Measurements from ENCODE around the gene FSTL4.

GRCh38 chr5:133642153-133642722 is 29.9 kb upstream of the FSTL4 start:
- TF ChIP-seq PATZ1 (CRISPR knock-in tag; IDR thresholded peaks at IDR 0.05; ENCODE audit: borderline replicate concordance) (no peak), PPARA (CRISPR knock-in tag; IDR thresholded peaks at IDR 0.05; ENCODE audit: borderline replicate concordance) (no peak), SNAI2 (CRISPR knock-in tag; IDR thresholded peaks at IDR 0.05) (no peak), OSR1 (CRISPR knock-in tag; IDR thresholded peaks at IDR 0.05) (no peak), ARNTL (CRISPR knock-in tag; IDR thresholded peaks at IDR 0.05; ENCODE audit: borderline replicate concordance, low read depth) (no peak), TCF4 (CRISPR knock-in tag; IDR thresholded peaks at IDR 0.05; ENCODE audit: borderline replicate concordance) (no peak), GLIS3 (CRISPR knock-in tag; IDR thresholded peaks at IDR 0.05) (no peak), CSDC2 (CRISPR knock-in tag; IDR thresholded peaks at IDR 0.05) (no peak), ZNF8 (CRISPR knock-in tag; IDR thresholded peaks at IDR 0.05) (no peak), ZNF70 (CRISPR knock-in tag; IDR thresholded peaks at IDR 0.05) (no peak), ZNF565 (CRISPR knock-in tag; conservative IDR thresholded peaks at IDR 0.05; ENCODE audit: low read depth) (no peak), RARB (CRISPR knock-in tag; IDR thresholded peaks at IDR 0.05) (no peak)
- TF ChIP-seq, protein P1, sequence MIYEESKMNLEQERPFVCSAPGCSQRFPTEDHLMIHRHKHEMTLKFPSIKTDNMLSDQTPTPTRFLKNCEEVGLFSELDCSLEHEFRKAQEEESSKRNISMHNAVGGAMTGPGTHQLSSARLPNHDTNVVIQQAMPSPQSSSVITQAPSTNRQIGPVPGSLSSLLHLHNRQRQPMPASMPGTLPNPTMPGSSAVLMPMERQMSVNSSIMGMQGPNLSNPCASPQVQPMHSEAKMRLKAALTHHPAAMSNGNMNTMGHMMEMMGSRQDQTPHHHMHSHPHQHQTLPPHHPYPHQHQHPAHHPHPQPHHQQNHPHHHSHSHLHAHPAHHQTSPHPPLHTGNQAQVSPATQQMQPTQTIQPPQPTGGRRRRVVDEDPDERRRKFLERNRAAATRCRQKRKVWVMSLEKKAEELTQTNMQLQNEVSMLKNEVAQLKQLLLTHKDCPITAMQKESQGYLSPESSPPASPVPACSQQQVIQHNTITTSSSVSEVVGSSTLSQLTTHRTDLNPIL (CRISPR knock-in tag; IDR thresholded peaks at IDR 0.05; ENCODE audit: low read depth): no peak
